22Rv1 (cell line): ENCODE results near the gene SORT1.

ENCODE experiments used
- ZFX ChIP-seq: fragments of 450-650 bp; IDR thresholded peaks from 2 replicates; pipeline ENCODE4 v1.6.1; 2017; ENCODE audit warnings: antibody characterized with exemption, borderline replicate concordance
- TF ChIP-seq, protein P1 (sequence below): fragments of 450-650 bp; IDR thresholded peaks from 2 replicates; pipeline ENCODE4 v1.5.1; 2017; ENCODE audit warnings: mild to moderate bottlenecking

- TF ChIP-seq, protein P1, sequence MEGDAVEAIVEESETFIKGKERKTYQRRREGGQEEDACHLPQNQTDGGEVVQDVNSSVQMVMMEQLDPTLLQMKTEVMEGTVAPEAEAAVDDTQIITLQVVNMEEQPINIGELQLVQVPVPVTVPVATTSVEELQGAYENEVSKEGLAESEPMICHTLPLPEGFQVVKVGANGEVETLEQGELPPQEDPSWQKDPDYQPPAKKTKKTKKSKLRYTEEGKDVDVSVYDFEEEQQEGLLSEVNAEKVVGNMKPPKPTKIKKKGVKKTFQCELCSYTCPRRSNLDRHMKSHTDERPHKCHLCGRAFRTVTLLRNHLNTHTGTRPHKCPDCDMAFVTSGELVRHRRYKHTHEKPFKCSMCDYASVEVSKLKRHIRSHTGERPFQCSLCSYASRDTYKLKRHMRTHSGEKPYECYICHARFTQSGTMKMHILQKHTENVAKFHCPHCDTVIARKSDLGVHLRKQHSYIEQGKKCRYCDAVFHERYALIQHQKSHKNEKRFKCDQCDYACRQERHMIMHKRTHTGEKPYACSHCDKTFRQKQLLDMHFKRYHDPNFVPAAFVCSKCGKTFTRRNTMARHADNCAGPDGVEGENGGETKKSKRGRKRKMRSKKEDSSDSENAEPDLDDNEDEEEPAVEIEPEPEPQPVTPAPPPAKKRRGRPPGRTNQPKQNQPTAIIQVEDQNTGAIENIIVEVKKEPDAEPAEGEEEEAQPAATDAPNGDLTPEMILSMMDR: no peak
- no peak for TF ChIP-seq ZFX
Measured at GRCh38 chr1:109262231-109263055, 135.3 kb downstream of the SORT1 start.
